K562 (cell line): ENCODE results near the gene TAL1. TPM values are rescaled to one million over a fixed set of nuclear protein-coding genes. Genes with fewer than 3 reads are reported as not detected.

Source experiments
- BDP1 ChIP-seq: IDR thresholded peaks from 3 replicates; pipeline ENCODE4 v1.6.1; 2011; ENCODE audit not compliant: insufficient read length, insufficient read depth
- CHCHD3 ChIP-seq: fragments of 250-450 bp; sonication (Bioruptor Pico); IDR thresholded peaks from 2 replicates; pipeline ENCODE4 v2.1.2; 2022; ENCODE audit warnings: mild to moderate bottlenecking
- DMBX1 ChIP-seq: fragments of 250-450 bp; sonication (Bioruptor Pico); IDR thresholded peaks from 2 replicates; pipeline ENCODE4 v1.8.0; 2022; ENCODE audit warnings: inconsistent platforms, mild to moderate bottlenecking, moderate library complexity, borderline replicate concordance
- ETV1 ChIP-seq: fragments of 450-650 bp; conservative IDR thresholded peaks from 2 replicates; pipeline ENCODE4 v1.6.1; 2016; ENCODE audit warnings: missing genetic modification characterization, control low read depth, low read depth, missing compliant biosample characterization
- EZH2 ChIP-seq: IDR thresholded peaks from 2 replicates; pipeline ENCODE4 v1.6.1; 2012; ENCODE audit warnings: low read depth, mild to moderate bottlenecking, inconsistent platforms, low read length, borderline replicate concordance
- NCOA2 ChIP-seq, 2 experiments: fragments of 450-650 bp; IDR thresholded peaks; 2 replicates each; pipeline ENCODE4 v1.6.1; 2018; ENCODE audit warnings: mild to moderate bottlenecking in 2 of 2, moderate library complexity in 1 of 2; ENCODE audit not compliant: partially characterized antibody in 2 of 2
- PML ChIP-seq: IDR thresholded peaks from 2 replicates; pipeline ENCODE4 v1.6.1; 2012; ENCODE audit warnings: low read length, inconsistent platforms
- POLR2A ChIP-seq: fragments of 450-650 bp; conservative IDR thresholded peaks from 2 replicates; pipeline ENCODE4 v1.6.1; 2016
- RCOR1 ChIP-seq, 2 experiments: IDR thresholded peaks; 2 replicates each; pipeline ENCODE4 v1.6.1; 2012; ENCODE audit warnings: low read depth in 2 of 2, low read length in 2 of 2, borderline replicate concordance in 1 of 2, improper control_type of control experiment in 1 of 2
- TOE1 ChIP-seq, 2 experiments: fragments of 450-650 bp in 1 of 2; sonication (generic) in 1 of 2; formaldehyde crosslinking in 1 of 2; IDR thresholded peaks; 2 replicates each; pipeline versions ENCODE4 v1.7.1 to v1.8.0; 2016 to 2022; ENCODE audit warnings: borderline replicate concordance in 2 of 2, mild to moderate bottlenecking in 2 of 2, antibody characterized with exemption in 1 of 2, inconsistent platforms in 1 of 2, low read depth in 1 of 2, missing genetic modification reagents in 1 of 2, moderate library complexity in 1 of 2
- polyA plus RNA-seq, 8 experiments: library from polyadenylated mRNA; depleted of rRNA in 4 of 8; stranded (reverse) in 5 of 8; unstranded in 3 of 8; fragments of >200 nt; fragmentation: Nextera tagmentation in 2 of 8; fragmentation: Illumina TruSeq in 1 of 8; extraction: Ambion mirVana in 2 of 8; extraction: Trizol in 1 of 8; gene quantifications; 2 replicates each; pipeline versions ENCODE4 v1.2.1 to v1.2.3, GENCODE V29; 2011 to 2014; ENCODE audit warnings: inconsistent platforms in 1 of 8, missing spikeins in 1 of 8
- total RNA-seq, 7 experiments: library from RNA; depleted of rRNA in 6 of 7; stranded (reverse); fragments of >200 nt in 6 of 7; fragmentation: Illumina TruSeq in 2 of 7; extraction: Trizol in 2 of 7; gene quantifications; 2 replicates each; pipeline versions ENCODE4 v1.2.1 to v1.2.3, GENCODE V29; 2011 to 2021; ENCODE audit warnings: low replicate concordance in 1 of 7
- TF ChIP-seq, protein P1 (sequence below): fragments of 250-450 bp; sonication (Bioruptor Pico); IDR thresholded peaks from 2 replicates; pipeline ENCODE4 v1.5.0; 2021; ENCODE audit warnings: mild to moderate bottlenecking, moderate library complexity
- TF ChIP-seq, protein P2 (sequence below): fragments of 450-650 bp; IDR thresholded peaks from one replicate; pipeline ENCODE4 v1.6.1; 2018; ENCODE audit warnings: mild to moderate bottlenecking, moderate library complexity; ENCODE audit not compliant: partially characterized antibody
- TF ChIP-seq, protein P3 (sequence below): fragments of 250-450 bp; sonication (Bioruptor Pico); IDR thresholded peaks from 2 replicates; pipeline ENCODE4 v1.8.0; 2022; ENCODE audit warnings: inconsistent platforms, mild to moderate bottlenecking, moderate library complexity, borderline replicate concordance
- TF ChIP-seq, protein P4 (sequence below): fragments of 250-450 bp; sonication (Bioruptor Pico); IDR thresholded peaks from 2 replicates; pipeline ENCODE4 v1.5.0; 2022; ENCODE audit warnings: mild to moderate bottlenecking
- TF ChIP-seq, protein P5 (sequence below): sonication (generic); formaldehyde crosslinking; IDR thresholded peaks from 2 replicates; pipeline ENCODE4 v1.8.1; 2023; ENCODE audit warnings: mild to moderate bottlenecking, missing genetic modification reagents

Gene TAL1
- total and polyA plus RNA-seq, 9 of the 15 experiments (the other 6 are each of a cell fraction or from before 2014, with no cell fraction given), result 18.5 to 106 (median 59.7) TPM

DNA sequence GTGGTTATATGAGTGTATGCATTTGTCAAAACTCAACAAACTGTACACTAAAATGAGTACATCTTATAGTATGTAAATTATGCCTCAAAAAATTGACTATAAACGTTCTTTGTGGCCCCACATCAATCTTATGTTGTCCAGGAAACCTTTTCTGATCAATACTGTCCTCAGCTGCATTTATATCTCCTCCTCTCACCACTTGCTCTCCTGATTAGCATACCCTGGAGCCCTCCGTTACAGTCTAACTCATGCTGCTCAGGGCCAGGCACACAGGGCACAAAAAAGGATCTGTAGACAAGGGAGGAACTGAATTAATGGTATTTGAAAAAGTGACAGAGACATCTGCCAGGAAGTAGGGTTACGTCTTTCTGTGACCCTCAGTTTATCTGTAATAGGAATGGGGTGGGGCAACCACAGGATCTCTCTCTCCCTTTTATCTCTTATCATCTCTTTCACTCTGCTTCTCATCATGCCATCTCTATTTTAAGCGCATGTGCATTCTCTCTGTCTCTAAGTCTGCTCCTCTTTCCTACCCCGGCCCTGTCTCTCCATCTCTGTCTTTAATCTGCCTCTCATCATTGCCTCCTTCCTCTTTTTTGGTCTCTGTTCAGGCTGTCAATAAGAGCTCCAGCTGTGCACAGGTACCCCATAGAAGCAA lies 7.0 kb upstream of the TAL1 start (continued):
- TF ChIP-seq, protein P1, sequence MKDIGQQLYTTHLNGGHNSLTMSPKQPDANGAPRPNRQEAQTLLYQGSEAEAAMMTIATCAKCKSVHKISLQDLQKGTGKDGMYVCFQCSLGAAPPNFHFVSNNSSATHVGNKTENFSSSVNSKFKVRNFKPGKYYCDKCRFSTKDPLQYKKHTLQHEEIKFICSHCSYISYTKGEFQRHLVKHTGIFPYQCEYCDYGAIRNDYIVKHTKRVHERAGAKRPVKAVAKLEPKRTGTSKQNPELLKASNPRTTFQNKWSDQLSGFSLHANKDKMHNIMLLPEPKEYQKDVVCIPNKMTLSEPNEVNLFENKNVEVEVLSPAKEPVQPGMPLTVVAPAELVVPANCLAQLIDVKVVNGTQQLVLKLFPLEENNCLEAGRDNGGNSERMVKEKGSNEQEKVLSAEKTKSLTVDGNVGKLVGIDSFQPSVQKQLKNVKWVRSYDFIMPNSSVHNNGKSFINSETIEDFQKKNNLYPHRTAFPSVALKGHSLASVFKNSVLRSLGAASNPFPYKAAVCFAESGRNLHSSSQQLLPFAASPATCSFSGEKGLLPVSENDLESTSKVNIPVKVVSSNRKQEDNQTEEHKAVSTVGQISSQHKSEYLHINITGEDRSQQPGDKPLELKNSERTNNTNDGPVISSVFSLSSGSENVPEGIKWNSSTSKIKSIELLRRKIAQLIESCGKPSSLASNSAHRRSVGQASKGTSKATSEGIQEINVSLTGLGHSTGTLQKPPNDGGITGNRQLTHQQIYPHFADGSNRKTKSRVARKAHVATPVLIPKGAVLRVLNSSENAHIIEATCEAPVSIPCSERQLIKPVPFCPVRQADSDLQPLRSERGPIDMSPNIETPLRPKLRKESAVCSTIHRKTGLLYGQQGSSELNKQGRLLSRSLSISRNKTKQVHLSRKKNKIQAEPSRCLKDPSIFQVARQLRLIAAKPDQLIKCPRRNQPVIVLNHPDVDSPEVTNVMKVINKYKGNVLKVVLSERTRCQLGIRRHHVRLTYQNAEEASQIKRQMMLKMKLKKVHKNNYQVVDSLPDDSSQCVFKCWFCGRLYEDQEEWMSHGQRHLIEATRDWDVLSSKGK (CRISPR knock-in tag), result no peak
- TF ChIP-seq RCOR1 (IDR thresholded peaks at IDR 0.05; ENCODE audit: borderline replicate concordance in 1 of 2, low read depth in 2 of 2, low read length in 2 of 2), result peak in 1 of 2 experiments; percentile 86; a peak in 2 of 4 replicates
- no peak for TF ChIP-seq BDP1
- TF ChIP-seq DMBX1 (CRISPR knock-in tag), result no peak
- no peak for TF ChIP-seq NCOA2 (IDR thresholded peaks at IDR 0.05; ENCODE audit: partially characterized antibody in 2 of 2)
- TF ChIP-seq TOE1 (IDR thresholded peaks at IDR 0.05; ENCODE audit: borderline replicate concordance), result no peak
- no peak for TF ChIP-seq TOE1 (CRISPR knock-in tag; IDR thresholded peaks at IDR 0.05; ENCODE audit: borderline replicate concordance, low read depth)
- TF ChIP-seq, protein P2, sequence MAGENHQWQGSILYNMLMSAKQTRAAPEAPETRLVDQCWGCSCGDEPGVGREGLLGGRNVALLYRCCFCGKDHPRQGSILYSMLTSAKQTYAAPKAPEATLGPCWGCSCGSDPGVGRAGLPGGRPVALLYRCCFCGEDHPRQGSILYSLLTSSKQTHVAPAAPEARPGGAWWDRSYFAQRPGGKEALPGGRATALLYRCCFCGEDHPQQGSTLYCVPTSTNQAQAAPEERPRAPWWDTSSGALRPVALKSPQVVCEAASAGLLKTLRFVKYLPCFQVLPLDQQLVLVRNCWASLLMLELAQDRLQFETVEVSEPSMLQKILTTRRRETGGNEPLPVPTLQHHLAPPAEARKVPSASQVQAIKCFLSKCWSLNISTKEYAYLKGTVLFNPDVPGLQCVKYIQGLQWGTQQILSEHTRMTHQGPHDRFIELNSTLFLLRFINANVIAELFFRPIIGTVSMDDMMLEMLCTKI, result no peak
- TF ChIP-seq, protein P3, sequence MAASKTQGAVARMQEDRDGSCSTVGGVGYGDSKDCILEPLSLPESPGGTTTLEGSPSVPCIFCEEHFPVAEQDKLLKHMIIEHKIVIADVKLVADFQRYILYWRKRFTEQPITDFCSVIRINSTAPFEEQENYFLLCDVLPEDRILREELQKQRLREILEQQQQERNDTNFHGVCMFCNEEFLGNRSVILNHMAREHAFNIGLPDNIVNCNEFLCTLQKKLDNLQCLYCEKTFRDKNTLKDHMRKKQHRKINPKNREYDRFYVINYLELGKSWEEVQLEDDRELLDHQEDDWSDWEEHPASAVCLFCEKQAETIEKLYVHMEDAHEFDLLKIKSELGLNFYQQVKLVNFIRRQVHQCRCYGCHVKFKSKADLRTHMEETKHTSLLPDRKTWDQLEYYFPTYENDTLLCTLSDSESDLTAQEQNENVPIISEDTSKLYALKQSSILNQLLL, result no peak
- TF ChIP-seq PML, result no peak
- TF ChIP-seq EZH2, result no peak
- TF ChIP-seq ETV1, result no peak
- 0 out of 2 replicates have a peak, but pooled peaks have one; percentile 27 for TF ChIP-seq POLR2A
- TF ChIP-seq, protein P4, sequence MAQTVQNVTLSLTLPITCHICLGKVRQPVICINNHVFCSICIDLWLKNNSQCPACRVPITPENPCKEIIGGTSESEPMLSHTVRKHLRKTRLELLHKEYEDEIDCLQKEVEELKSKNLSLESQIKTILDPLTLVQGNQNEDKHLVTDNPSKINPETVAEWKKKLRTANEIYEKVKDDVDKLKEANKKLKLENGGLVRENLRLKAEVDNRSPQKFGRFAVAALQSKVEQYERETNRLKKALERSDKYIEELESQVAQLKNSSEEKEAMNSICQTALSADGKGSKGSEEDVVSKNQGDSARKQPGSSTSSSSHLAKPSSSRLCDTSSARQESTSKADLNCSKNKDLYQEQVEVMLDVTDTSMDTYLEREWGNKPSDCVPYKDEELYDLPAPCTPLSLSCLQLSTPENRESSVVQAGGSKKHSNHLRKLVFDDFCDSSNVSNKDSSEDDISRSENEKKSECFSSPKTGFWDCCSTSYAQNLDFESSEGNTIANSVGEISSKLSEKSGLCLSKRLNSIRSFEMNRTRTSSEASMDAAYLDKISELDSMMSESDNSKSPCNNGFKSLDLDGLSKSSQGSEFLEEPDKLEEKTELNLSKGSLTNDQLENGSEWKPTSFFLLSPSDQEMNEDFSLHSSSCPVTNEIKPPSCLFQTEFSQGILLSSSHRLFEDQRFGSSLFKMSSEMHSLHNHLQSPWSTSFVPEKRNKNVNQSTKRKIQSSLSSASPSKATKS, result no peak
- TF ChIP-seq, protein P5, sequence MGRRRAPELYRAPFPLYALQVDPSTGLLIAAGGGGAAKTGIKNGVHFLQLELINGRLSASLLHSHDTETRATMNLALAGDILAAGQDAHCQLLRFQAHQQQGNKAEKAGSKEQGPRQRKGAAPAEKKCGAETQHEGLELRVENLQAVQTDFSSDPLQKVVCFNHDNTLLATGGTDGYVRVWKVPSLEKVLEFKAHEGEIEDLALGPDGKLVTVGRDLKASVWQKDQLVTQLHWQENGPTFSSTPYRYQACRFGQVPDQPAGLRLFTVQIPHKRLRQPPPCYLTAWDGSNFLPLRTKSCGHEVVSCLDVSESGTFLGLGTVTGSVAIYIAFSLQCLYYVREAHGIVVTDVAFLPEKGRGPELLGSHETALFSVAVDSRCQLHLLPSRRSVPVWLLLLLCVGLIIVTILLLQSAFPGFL, result no peak
- no peak for TF ChIP-seq CHCHD3
